ENCODE results near the gene RNF11.

Gene RNF11

GRCh38 chr1:51298322-51298705, 62.2 kb downstream of the RNF11 start:
- DNase-seq: no peak

DNA sequence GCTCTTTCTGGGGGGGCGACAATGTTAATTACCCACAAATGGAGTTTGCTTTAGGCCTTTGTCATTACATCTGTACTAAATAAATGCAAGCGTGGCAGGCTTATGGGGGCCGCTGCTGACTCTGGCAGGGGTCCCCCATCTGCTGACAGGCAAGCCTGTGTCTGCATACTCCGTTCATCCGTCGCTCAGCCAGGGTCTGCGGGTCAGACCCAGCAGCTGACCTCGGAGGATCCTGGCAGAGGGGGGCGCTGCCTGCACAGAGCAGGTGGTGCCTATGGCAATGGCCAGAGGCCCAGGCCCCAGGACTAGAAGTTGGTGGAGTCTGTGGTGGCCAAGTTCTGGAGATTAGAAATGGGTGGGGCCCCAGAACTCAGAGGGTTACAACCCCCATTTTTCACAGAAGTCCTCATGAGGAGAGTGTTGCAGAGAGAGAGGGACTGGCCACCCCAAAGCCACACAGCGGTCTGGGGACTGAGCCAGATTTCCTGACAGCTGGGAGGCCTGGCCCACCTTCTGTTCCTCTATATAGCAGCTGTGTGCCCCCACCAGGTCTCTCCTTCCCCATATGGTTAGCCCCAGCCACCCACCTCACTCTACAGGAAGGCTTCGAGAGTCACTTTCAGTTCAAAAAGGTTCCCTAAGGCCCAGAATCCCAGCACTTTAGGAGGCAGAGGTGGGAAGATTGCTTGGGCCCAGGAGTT, 63.3 kb downstream of the RNF11 start:
- DNase-seq: no peak

- DNase-seq: no peak
Measured at GRCh38 chr1:51299981-51300670, 64.1 kb downstream of the RNF11 start.

- no peak for DNase-seq
Measured at GRCh38 chr1:51301152-51301843, 65.2 kb downstream of the RNF11 start.

DNA sequence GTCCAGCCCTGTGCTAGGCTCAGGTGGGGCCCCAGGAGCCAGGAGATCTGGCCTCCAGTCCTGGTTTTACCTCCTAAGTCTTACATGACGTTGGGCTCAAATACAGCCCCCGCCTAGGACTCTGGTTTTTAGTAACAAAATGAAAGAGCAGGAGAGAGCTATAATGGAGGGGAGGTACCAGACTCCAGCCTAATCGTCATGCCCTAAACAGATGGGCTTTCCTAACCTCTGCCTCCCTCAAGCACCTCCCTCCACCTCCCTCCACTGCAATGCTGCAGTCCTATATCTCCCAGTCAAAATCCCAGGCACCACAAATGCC, 65.7 kb downstream of the RNF11 start:
- DNase-seq: no peak

DNA sequence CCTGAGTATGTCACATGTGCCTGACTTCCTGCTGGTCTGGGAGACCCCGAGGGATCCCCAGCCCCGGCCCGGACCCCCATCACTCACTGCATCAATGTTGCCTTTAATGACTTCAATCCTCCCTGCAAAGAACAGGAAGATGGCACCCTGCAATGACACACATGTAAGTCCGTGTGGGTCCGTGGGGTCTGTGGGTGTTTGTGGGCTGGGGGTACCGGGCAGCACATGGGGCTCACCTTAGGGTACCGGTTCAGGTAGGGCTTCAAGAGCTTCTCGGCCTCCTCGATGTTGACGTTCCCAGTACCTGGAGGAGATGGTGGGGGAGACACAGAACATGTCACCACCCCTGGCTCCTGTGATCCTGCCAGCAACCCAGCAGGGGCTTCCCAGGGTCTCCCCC, 66.2 kb downstream of the RNF11 start:
- no peak for DNase-seq

DNA sequence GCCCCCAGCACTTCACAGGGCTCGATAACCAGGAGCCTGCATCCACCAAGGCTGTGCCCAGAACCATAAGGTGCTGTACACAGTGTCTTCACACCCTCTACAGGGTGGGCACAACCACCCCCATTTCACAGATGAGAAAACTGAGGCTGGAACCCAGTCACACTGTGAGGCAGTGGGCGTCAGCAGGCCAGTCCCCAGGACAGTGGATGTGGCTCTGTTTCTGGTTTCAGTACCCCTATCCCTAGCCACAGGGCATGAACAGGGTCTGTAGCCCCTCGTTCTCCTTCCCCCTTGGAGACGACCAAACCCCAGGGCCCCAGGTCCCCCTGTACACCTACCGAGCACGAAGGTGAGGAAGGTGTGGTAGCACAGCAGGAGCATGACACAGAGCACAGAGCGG, 66.7 kb downstream of the RNF11 start:
- DNase-seq: no peak

GRCh38 chr1:51303315-51303714, 67.2 kb downstream of the RNF11 start:
- DNase-seq: no peak

DNA sequence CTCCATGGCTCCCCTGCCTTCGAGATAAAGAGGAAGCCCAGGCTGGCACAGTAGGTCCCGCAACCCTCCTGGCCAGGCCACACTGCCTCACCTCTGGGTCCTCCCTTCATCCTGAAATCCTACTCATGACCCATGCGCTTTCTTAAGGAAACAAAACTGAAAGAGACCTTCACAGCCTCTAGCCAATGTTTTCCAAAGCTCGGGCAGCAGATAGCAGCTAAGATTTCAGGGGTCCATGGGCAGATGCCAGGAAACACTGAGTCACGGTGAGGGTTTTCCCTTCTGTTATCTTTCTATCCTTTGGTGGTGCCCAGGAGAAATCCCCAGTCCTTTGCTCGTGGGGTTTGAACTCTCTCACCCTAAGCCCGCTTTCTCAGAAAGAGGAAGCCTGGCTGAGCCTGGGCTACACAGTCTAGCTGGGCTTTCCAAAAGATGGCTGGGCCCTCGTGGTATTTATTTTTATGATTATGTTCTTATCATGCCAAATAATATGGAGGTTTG, 67.7 kb downstream of the RNF11 start:
- no peak for DNase-seq

DNA sequence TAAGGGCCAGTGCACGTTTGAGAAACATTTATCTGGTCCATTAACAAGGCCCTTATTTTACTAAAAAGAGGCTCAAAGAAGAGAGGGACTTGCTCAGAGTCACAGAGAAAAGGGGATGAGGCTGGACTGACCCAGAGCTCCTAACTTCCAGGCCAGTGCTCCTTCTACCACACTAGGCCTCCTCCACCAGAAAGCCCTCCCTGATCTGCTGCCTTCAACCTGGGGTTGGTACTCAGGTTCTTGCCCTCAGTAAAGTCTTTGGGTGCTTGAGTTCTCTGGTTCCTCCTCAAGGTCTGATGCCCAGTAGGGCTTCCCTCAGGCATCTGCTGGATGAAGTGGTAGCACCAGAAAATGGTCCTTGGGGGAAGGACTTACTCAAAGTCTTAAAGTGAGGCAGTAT, 68.3 kb downstream of the RNF11 start:
- DNase-seq: no peak

GRCh38 chr1:51305371-51305823, 69.3 kb downstream of the RNF11 start:
- DNase-seq: no peak

DNA sequence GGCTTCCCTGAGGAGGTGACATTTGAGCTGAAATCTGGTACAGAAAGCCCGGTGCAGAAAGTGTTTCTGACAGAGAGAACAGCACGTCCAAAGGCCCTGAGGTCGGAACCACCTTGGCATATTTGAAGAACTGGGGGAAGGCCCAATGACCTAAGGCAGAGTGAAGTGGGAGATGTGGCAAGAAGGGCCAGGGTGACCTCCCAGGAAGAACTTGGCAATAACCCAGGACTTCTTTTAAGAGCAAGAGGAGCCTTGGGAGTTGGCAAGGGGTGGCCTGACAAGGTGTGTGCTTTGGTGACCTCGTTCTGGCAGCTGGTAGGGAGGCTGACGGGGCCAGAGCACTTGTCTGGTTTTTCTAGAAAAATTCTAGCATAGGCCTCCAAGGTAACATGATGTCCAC, 70.9 kb downstream of the RNF11 start:
- no peak for DNase-seq

DNA sequence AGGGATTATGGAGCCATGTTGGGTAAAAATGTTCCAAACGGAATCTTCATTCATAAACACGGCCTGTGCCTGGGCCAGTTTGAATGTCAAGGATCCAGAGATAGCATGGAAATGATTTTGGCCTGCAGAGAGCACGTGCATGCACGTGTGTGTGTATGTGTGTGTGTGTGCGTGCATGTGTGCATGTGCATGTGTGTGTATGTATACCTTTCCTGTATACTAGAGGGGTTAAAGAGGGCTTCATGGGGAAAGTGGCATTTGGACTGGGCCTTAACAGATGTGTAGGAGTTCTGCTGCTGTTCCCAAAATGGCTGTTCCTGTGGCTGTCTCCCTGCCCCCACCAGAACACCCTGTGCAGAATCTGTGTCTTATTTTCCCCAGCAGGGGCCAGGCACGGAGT, 72.6 kb downstream of the RNF11 start:
- DNase-seq: no peak

GRCh38 chr1:51309291-51309690, 73.2 kb downstream of the RNF11 start:
- no peak for DNase-seq

- DNase-seq: no peak
Measured at GRCh38 chr1:51310871-51311613, 75.0 kb downstream of the RNF11 start.

- DNase-seq: no peak
Measured at GRCh38 chr1:51311826-51312225, 75.8 kb downstream of the RNF11 start.

GRCh38 chr1:51312718-51313117, 76.6 kb downstream of the RNF11 start:
- DNase-seq: no peak

DNA sequence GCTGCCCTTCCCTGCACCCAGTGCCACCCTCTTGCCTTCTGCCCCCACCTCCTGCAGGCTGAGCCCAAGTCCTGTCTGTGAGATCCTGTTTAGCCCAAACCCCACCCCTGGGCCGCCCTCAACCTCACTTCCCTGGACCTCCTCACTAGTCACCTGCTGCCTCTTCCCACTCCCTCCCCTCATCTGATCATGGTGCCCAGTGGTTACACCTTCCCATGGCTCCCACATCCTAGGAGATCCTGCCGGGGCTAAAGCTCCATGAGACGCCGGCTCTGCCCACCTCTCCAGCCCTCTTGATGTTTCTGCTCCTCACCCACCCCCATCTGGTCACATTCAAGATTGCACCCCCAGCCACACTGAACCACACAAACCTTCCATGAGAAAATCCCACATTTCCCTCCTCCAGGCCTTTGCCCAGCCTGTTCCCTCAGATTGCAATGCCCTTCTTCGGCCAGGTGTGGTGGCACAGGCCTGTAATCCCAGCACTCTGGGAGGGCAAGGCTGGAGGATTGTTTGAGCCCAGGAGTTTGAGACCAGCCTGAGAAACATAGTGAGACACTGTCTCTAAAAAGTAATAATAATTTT, 77.3 kb downstream of the RNF11 start:
- no peak for DNase-seq

GRCh38 chr1:51313961-51314777, 78.1 kb downstream of the RNF11 start:
- DNase-seq: no peak

- no peak for DNase-seq
Measured at GRCh38 chr1:51314974-51315373, 78.9 kb downstream of the RNF11 start.

DNA sequence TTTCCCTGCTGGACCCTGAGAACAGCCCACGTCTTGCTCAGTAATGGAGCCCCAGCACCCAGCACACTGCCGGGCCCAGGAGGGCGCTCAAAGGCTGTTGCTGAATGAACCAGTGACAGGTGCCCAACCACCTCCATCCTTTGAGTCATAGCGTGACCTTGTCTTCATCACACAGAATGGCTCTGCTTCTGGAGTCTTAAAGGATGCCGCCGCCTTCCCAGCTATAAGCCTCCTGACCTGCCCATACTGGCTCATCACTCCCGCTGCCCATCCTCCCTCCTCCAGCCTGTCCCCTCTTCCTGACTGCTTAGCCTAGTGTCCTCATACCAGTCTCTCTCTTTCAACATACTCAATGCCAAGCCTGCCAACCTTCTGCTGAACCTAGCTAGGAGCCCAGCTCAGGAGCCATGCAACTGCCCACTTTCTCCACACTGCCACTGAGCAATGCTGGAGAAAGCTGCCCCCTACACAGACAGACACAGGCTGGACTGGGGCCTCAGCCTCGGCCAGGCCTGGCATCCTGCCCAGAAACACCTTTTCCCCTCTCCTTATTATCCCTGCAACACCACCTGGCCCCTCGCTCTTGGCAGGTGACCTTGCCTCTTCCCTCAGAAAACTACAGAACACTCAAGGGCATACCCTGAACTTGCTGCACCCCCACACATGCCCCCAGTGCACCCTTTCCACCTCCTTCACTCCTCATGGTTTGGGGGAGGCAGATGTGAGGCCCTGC, 80.2 kb downstream of the RNF11 start:
- DNase-seq: no peak

GRCh38 chr1:51316846-51317120, 80.7 kb downstream of the RNF11 start:
- DNase-seq: no peak
